ENCODE data around the gene FAM53A.
A peak's percentile ranks its signal among the peaks of the same experiment; 100 is the strongest.

The FAM53A gene

DNA sequence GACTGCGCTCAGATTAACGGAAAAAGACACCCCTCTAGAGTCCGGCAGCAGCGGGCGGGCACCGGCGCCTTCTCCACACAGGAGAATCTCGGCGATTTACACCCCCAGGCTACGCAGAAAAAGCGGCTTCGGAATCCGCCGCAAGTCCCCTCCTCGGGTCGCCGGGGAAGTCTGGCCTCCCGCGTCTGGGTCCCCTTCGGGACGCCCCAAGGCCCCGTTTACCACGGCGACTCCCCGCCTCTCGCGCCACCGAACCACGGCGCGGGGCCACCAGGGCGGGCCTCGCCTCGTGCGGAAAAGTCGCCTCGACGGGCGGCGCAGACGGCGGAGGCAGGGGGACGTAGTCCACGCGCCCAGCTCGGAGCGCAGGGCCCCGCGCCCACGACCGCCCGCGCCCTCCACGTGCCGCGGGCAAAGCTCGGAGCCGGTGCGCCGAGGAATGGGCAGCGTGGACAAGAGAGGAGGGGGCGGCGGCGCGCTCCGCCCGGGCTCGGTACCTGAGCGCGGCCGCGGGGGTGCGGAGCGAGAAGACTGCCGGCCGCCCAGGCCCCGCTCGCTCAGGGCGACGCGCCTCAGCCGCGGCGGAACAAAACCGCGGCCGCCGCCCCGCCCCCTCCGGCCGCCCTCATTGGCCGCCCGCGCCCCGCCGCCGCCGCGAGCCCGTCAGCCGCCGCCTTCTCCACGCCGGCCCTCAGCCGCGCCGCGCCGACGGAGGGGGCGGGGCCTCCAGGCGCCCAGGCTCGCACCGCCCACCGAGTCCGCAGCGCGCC is at the start of gene FAM53A:
TSS of gene FAM53A (minus strand) at position 578 of the 770 bp plus-strand sequence. CDS start 15,572 bp downstream, outside the sequence.
- no peak for DNase-seq (ENCODE audit: low read depth)

- no peak for DNase-seq (ENCODE audit: low read depth)
Observed at GRCh38 chr4:1732911-1733310, 48.8 kb upstream of the FAM53A start.

DNA sequence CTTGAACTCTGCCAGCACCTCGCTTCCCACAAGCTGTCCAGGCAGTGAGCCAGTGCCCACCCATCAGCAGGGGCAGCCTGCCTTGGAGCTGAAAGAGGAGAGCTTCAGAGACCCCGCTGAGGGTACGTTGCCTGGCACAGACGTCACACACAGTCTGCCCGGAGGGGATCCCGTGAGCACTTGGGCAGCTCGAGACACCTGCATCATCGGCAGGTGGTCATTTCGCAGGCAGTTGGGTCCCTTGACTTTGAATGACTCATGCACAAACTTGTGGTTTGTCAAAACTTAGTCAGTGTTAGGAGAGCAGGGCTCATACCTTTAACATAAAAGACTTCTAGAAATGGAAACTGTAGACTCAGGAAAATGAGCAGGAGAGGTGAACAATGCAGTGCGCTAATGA is 47.1 kb upstream of the FAM53A start:
- DNase-seq (ENCODE audit: low read depth) = no peak

DNA sequence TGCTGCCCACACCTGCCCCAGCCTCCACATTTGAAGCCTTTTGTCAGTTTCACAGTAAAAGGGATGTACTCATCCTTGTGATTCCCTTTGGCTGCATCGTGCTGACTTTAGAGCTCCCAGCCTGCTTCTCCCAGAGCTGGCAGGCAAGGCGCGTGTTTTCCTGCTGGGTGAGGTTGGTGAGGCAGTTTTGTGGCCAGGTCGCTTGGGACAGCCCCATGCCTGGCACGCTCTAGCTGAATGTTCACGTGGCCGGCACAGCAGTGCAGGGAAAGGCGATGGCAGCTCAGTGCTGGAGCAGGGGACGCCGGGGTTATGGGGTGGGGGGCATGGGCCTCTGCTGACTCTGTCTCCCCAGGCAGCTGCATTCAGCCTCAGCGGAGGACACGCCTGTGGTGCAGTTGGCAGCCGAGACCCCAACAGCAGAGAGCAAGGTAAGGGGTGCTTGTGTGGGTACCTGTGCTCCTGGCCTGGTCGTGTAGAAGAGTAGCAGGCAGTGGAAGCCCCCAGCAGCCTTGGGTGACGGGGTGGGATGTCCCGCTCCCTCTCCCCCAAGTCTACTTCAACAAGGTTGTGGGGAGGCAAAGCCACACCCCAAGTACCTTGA is 46.5 kb upstream of the FAM53A start:
- DNase-seq (ENCODE audit: low read depth) = no peak

- no peak for DNase-seq (ENCODE audit: low read depth)
Observed at GRCh38 chr4:1728061-1728980, 44.2 kb upstream of the FAM53A start.

GRCh38 chr4:1727117-1728031 is 43.3 kb upstream of the FAM53A start:
- DNase-seq (ENCODE audit: low read depth) = no peak

GRCh38 chr4:1726146-1726934 is 42.2 kb upstream of the FAM53A start:
- peak; percentile 28 for DNase-seq (ENCODE audit: low read depth)

DNA sequence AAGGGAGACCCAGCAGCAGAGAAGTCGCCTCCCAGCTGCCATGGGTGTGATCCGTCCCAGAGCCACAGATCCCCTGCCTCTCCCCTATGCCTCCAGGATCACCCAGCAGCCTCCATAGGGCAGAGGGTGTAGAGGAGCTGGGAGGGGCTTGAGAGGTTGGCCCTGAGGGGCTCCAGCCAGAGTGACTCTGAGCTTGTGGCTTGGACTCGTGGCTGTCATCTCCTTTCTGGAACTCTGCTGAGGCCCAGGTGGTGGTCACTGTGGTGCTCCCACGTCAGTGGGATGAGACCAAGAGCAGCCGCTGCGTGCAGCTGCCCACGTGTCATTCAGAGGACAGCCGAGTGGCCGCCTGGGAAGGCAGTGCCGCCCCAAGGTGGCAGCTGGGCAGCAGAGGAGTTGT is 41.4 kb upstream of the FAM53A start:
- DNase-seq (ENCODE audit: low read depth) = no peak

- DNase-seq (ENCODE audit: low read depth) = no peak
Observed at GRCh38 chr4:1723131-1723801, 39.2 kb upstream of the FAM53A start.

DNA sequence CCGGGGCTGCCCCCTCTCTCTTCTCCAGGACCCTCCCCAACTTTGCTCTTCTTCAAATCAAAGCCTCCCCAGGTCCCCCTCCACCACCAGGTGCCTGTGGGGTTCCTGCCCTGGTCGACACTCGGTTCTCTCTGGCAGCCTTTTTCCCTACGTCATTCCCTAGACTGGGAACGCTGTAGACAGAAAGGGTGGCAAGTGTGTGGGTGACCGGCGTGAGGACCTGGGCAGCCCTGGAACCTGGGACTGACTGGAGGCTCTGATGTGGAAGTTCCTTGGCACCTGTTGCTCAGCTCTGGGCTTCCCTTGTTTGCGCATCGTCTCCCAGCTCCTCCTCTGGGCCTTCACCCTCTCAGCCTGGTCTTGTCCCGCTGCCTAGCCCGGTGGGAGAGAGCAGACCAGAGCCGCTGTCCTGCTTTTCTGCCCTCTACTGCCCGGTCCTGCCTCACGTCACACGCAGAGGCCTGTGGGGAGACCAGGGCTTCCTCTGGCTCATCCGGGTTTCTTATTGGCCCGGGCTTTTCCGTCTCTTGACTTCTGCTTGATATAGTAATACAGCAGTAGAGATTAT is 38.5 kb upstream of the FAM53A start:
- DNase-seq (ENCODE audit: low read depth) = no peak

- DNase-seq (ENCODE audit: low read depth) = no peak
Observed at GRCh38 chr4:1721666-1722550, 37.8 kb upstream of the FAM53A start.

- peak; percentile 59 for DNase-seq (ENCODE audit: low read depth)
Observed at GRCh38 chr4:1721003-1721665, 37.0 kb upstream of the FAM53A start, which contains the start of the genes TACC3 and TMEM129. Gene TACC3 (plus strand): TSS chr4:1721521. CDS start chr4:1723422, 1,901 bp downstream. Gene TMEM129 (minus strand): TSS chr4:1721323. CDS start chr4:1720837, 486 bp downstream.

- DNase-seq (ENCODE audit: low read depth) = no peak
Observed at GRCh38 chr4:1720163-1720983, 36.3 kb upstream of the FAM53A start.

DNA sequence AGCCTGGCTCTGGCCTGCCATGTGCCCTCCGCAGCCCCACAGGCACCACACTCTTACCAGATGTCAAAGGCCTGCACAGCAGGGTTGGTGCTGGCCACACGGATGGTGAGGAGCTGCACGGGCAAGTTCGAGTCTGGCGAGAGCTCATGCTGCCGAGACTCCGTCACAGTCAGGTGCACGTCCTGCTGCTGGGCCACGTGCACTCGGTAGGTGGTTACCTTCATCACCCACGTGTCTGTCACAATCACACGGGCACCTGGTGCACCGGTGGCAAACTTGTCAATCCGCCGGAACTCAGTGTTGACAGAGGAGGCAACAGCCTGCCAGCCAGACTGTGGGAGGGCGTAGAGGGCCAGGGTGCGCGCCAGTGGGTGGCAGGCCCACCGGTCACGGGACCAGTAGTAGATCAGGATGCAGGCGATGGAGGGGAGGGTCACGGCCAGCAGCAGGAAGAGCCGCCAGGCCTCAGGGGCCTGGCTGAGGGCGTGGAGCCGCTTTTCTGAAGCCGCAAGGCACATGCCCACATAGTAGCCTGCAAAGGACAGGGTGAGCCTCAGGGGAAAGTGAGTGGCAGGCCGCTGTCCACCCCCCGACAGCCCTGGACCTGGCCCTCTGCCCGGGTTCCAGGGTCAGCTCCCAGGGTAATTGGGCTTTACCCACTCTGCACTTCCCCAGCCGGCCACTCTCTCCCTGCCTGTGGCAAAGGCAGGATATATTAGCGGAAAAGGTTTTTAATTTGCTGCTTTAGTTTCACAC is 34.2 kb upstream of the FAM53A start:
- DNase-seq (ENCODE audit: low read depth) = no peak

DNA sequence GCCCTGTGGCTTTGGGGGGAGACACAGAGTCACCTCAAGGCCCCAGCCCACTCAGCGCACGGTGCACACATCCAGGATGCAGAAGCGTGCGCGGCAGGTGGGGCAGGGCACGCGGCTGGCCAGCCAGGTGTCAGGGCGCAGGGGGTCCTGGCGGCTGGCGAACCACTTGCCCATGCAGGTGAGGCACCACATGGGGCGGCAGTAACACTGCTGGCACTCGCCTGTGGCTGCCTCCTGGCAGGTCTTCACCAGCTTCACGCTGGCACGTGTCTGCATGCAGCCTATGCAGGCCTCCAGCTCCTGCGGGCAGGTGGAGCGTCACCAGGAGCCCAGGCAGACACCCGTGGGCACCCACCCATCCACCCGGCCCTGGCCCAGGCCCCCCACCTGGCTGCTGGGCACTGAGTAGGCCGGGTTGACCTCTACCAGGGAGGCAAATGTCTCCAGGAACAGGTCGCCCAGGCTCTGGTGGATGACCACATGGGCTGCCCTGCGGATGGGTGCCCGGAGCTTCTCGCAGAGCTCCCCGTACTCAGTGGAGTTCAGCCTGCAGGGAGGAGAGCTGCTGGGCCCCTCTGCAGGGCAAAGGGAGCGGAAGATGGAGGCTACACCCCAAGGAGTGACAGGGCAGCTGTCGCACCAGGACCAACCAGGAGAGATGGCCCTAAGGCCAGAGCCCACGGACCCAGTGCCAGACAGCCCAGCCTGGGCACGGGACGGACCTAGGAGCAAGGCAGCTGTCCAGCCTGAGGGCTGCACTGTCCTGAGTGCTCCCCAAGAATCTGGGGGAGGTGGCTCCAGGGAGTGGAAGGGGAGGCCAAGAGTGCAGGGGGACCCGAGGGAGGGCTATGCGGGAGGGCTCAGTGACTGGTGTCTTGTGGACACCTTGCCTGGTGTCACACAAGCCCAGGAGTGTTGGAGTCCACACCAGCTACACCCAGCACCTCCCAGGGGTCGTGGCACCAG is 33.3 kb upstream of the FAM53A start:
- no peak for DNase-seq (ENCODE audit: low read depth)

Data from GM04503 (cell line).